B cell (primary cell): ENCODE measurements around the gene FRMD6.

Source experiments
- EZH2 ChIP-seq: IDR thresholded peaks from 2 replicates; pipeline ENCODE4 v1.6.1; 2012; ENCODE audit warnings: borderline replicate concordance, low read depth, mild to moderate bottlenecking, moderate library complexity, low read length; ENCODE audit not compliant: insufficient read depth, poor library complexity, severe bottlenecking
- TF ChIP-seq, protein P1 (sequence below): fragments of 200-600 bp; IDR thresholded peaks from one replicate; pipeline ENCODE4 v1.8.0; 2022; ENCODE audit warnings: antibody characterized with exemption, mild to moderate bottlenecking

DNA sequence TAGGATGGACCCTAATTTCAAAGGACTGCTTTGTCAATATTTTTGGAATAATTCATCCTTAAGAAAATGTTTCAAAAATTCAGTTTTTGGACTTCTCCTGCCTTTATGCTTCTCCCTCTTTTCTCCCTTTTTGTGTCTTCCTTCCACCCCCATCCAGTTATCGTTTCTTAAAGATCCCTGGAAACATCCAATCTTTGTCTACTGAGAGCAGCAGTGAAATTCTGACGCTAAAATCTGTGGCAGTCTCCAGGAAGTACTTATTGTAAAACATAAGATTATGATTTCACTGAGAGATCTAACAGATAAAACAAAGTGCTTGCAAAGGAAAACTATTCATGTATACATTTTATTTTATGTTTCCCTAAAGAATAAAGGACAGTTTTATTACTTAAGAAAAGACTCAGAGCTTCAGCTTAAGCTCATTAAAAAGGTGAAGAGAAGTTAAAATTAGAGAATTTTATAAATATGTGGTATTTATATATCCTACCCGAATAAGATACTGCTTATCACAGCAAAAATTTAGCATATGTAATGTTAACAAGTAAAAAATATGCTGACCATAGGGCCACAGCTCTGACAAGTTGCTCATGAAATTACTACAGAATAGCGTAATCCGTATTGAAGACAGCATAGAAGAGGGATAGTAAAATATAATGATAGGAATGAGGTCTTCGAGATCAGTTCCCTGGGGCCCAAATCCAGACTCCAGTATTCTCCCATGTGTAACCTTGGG, 6.9 kb downstream of the FRMD6 start:
- TF ChIP-seq, protein P1, sequence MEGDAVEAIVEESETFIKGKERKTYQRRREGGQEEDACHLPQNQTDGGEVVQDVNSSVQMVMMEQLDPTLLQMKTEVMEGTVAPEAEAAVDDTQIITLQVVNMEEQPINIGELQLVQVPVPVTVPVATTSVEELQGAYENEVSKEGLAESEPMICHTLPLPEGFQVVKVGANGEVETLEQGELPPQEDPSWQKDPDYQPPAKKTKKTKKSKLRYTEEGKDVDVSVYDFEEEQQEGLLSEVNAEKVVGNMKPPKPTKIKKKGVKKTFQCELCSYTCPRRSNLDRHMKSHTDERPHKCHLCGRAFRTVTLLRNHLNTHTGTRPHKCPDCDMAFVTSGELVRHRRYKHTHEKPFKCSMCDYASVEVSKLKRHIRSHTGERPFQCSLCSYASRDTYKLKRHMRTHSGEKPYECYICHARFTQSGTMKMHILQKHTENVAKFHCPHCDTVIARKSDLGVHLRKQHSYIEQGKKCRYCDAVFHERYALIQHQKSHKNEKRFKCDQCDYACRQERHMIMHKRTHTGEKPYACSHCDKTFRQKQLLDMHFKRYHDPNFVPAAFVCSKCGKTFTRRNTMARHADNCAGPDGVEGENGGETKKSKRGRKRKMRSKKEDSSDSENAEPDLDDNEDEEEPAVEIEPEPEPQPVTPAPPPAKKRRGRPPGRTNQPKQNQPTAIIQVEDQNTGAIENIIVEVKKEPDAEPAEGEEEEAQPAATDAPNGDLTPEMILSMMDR: no peak
- TF ChIP-seq EZH2: no peak
